AG08395 (cell line): ENCODE data around the gene CNOT1.
A peak's percentile ranks its signal among the peaks of the same experiment; 100 is the strongest.
"Not testable (repeated sequence)": the region's sequence is repeated elsewhere in the genome, so short reads cannot be mapped to it uniquely, and the experiment has no call there.

Source experiments
- DNase-seq: peaks from one replicate; pipeline ENCODE4 v3.0.0; 2012; ENCODE audit warnings: mixed read lengths, low spot score

CNOT1 gene

DNA sequence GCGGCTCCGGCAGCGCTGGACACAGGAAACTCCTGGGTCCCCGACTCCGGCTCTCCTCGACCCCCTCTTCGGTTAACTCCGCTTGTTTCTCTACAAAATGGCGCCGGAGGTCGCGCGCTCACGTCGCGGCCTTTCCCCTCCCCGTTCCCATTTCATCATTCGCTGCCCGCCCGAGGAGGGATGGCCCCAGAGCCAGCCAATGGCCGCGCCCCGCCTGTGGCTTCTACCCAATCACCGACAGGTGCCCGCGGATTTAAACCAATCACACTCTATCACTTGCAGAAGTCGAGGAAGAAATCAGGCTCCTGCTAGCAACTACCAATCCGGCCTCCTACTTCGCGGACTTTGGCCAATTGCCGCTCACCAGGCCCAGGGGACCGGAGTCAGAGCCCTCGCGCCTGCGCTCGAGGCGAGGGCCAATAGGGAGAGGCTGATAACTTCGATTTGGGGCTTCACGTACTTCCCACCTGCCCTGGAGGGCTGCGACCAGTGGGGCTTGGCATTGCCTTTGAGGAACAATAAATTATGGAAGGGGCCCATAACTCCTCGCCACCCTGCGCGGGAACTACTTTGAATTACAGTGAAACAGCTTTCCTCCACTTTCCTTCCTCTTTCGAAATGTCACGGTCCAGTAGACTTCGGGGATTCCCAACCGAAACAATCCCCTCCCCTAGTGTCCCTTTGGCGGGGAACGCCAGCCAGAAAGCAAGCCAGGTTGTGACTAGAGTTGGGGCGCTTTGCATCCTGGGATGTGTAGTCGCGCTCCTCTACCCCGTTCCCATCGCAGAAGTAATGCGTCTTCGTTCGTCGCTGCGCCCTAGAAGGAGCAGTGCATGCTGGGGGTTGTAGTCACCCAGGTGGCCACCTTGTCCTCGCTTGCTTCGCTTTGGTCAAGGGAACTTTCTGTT lies at the start of gene CNOT1:
CNOT1 (minus strand) TSS at position 94 of the 908 bp plus-strand sequence. CDS start 30,489 bp downstream, outside the sequence.
- DNase-seq: peak; percentile 99

DNA sequence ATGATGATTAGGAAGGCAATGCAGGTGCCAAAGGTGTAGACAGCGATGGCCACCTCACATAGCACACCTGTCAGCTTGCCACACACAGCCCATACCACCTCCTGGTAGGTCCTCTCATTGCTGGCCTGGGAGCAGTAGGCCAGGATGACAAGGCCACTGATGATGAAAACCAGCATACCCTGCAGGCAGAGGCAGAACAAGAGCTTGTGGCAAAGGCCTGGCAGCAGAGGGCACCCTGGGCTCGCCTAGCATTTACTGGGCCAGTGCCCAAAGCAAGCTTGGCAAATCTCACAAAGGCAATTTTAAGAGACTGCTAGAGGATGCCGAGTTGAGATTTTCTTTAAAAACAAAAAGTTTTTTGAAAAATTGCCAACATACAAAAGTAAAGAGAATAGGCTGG lies 49.1 kb upstream of the CNOT1 start:
- peak; percentile 54 for DNase-seq

DNA sequence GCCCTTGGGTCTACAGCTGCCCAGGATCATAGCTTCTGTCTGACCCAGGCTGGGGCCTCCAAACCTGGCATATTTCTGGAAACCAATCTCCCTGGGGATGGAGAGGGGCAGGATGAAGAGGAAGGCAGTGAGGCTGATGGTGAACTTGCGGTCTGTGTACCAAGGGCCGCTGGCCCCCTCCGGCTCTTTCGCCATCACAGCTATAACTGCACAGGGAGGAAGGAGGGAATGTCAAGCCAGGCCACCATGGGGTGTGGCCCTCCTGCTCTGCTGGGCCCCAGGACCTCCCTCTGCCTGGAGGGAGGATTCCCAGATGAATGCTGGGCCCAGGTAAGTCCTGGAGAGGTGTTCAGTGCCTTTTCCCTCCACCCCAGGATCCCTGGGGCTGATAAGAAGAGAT lies 48.6 kb upstream of the CNOT1 start:
- DNase-seq: no peak

DNA sequence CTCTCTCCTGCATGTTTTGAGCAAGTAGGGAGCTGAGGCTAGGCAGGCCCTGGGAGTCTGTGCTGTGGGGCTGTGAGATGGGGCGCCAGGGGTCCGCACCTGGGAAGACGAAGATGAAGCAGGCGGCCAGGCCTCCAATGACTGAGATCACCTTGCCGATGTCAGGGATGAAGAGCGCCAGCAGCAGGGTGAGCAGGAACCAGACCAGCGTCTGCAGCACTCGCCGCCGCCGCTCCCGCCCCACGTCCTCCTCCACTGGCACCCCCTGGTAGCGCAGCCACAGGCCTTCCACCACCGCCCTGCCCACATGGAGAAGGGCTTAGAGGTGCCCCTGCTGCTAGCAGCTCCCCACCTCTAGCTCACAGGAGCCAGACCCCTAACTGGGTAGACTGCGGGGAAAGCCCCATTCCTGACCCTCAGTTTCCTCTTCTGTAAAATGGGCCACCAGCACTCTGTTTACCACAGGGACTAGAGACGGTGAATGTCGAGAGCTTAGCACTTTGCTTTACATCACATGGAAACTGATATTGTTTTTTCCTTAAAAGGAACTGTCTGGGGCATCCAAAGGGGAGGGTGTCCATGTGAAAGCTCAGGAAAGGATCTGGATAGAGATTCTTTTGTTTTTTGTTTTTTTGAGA lies 41.4 kb upstream of the CNOT1 start:
- DNase-seq: no peak

DNA sequence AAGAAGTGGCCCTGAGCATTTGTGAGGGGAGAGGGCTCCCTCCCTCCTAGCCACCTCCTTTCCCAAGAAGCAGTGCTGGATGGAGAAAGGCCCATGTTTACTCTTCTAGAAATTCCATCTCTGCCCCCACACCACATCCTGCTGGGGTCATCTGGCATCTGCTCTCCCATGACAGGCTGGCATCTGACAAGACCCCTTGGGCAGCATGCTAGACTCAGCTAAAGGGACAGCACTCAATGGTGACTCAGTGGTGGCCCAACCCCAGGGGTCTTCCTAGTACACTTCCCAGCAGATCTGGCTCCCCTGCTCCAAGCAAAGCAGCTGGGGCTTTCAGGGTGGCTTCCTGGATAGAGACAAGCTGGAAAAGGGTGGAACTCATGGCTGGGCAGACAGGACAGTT lies 40.6 kb upstream of the CNOT1 start:
- no peak for DNase-seq

DNA sequence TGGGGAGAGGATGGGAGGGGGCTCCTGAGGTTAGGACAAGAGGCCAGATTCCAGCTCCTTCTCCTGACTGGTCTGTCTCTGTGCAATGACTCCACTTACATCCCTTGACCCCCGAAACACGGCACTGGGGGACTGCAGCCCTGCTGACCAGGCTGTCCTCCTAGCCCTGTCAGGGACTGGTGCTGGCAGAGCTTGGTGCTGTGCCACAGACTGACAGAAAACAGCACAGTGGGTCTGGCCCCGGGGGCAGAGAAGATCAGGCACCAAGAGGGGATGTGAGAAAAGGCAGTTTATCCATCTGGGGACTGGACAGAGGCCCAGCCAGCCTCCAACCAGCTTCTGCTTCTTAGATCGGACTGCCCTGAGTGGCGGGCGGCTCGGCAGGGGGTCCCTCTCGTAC lies 35.6 kb upstream of the CNOT1 start:
- DNase-seq: no peak

DNA sequence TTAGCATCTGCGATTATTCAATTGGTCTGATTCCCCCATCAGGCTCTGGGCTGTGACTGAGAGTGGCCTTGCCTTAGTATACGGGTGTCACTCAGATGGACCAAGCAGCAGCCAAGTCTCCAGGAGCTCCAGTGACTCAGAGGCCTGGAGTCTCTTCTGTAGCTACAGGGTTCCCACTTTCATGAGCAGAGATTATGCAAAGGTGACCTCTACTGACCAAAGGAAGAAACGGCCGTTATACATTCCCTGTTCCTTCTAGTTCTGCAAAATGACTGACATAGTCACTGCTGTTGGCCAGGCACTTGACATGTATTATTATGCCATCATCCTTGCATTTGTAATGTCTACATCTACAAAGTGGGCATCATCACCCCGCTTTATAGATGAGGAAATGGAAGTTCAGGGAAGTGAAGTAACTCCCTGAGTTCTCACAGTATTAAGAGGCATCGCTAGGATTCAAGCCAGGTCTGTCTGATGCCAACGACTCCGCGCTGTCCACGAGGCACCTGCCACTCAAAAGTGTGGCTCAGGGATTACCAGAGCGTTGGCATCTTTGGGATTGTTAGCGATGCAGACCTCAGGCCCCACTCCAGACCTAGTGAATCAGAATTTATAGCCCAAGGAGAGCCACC lies 31.7 kb upstream of the CNOT1 start:
- peak; percentile 95 for DNase-seq

DNA sequence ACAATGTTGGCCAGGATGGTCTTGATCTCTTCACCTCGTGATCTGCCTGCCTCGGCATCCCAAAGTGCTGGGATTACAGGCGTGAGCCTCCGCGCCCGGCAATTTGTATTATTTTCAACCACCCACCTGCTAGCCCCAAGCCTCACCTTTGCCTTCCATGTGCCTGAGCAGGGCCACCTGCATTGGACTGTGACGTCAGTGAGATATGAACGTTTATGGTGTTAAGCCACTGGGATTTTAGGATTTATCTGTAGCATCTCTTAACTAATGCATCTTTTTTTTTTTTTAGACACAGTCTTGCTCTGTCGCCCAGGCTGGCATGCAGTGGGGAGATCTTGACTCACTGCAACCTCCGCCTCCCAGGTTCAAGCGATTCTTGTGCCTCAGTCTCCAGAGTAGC lies 30.3 kb upstream of the CNOT1 start:
- DNase-seq: not testable (repeated sequence)

DNA sequence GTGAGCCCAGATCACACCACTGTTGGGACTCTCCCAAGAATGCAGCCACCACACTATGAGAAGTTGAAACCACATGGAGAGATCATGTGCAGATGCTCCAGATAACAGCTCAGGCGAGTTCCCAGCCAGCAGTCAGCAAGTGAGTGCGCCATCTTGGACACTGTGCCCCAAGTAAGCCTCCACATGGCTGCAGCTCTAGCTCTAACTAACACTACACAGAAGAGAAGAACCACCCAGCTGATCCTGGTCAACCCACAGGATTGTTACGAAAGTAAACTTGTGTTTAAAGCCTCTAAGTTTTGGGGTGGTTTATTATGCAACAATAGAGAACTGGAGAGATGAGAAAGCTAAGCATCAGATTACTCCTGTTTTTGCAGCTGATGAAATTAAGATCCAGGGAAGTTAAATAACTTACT lies 29.2 kb upstream of the CNOT1 start:
- no peak for DNase-seq

DNA sequence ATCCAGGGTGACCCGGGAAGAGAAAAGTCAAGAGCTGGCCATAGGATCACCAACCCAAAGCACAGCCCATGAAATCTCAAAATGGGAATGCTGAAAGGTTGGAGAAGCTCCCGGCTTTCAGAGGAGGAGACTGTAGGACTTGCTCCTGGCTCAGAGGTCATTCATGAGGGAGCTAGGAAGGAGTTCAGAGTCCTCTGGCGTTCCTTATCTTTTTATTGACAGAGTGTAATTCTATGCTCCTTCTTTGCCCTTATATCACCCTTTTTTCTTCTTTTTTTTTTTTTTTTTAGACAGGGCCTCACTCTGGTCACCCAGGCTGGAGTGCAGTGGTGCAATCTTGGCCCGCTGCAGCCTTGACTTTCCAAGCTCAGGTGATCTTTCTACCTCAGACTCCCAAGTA lies 27.3 kb upstream of the CNOT1 start:
- no peak for DNase-seq

DNA sequence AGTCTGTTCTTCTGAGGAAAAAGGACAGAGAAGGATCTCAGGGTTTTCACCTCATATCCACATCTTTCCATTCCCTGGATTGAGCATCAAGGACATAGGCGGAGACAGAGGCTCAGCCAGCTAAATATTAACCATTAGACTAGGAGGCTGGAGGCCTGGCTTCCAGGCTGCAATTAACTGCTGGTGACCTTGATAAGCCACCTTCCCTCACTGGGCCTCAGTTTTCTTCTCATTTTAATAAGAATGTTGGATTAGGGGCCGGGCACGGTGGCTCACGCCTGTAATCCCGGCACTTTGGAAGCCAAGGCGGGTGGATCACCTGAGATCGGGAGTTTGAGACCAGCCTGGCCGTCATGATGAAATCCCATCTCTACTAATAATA lies 25.6 kb upstream of the CNOT1 start:
- no peak for DNase-seq

DNA sequence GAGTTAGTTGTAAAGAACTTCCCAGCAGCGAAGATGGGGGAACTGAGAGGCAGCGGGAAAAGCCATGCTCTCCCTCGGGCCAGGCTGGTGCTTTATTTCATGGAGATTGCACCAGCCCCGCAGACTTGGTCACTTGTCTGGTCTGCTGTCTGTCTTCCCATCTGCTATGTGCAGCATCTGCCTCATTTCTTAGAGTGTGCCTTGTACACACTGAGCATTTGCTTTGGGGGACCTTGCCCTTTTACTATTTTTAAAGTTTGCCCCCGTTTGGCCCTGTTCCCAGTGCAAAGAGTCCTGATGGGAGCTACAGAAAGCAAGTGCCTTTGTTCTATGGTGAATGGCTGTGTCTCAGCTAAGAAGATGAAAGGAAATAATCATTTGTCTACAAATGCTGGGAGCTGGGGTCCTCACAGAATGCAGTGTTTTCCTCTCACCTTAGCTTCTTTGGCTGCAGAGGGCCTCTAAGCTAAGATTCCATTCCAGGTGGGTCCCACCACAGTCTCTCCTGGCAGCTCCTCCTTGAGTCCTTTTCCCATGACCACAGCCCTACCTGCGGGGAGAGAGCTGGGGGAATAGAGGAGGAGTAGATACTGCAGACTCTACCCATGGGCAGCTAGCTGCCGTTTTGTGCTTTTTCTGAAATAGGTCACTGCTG lies 25.1 kb upstream of the CNOT1 start:
- DNase-seq: no peak

DNA sequence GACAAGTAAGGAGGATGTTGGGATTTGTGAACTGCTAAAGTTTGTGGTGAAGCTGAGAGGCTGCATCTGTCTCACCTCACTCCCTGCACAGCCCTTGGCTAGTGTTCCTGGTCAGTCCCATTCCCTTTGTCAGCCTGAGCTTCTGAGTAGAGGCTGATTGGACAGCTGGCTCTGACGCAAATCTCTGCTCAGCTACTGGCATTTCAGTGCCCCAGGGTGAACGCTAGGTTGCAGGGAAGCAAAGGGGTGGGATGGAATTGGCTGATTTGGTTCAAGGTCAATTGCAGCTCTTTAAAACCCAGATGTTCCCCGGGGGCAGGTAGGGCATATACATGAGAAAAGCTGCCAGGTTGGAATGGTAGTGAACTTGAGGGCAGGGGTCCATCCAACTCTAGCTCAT lies 23.1 kb upstream of the CNOT1 start:
- peak; percentile 38 for DNase-seq

DNA sequence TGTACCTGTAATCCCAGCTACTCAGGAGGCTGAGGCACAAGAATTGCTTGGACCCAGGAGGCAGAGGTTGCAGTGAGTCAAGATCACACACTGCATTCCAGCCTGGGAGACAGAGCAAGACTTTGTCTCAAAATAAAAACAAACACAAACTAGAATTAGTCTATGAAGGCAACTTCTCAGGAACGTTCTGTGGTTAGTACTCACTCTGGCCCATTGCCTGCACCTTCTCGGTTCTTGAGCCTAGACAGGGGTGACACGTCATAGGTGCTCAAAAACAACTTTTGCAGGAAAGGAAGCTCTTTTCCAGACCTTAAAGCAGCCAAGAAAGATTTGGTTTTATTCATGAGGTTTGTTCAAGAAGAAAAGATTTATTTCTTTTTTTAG lies 22.3 kb upstream of the CNOT1 start:
- DNase-seq: peak; percentile 36

DNA sequence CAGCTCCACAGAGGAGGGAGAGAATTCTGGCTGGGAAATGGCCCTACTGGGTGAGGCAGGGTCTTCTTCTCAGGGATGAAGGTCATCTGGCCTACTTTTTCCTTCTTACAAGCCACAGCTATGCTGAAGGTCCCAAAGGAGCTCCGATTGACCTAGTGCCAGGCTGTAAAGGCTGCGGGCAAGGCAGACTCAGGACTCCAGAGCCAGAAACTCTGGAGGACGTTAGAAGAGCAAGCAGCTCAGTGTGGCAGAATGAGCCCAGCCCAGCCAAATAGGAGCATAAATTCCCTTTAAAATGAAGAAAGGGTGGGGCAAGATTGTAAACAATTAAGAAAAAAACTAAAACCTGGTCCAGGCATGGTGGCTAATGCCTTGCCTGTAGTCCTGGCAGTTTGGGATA lies 20.1 kb upstream of the CNOT1 start:
- DNase-seq: no peak

DNA sequence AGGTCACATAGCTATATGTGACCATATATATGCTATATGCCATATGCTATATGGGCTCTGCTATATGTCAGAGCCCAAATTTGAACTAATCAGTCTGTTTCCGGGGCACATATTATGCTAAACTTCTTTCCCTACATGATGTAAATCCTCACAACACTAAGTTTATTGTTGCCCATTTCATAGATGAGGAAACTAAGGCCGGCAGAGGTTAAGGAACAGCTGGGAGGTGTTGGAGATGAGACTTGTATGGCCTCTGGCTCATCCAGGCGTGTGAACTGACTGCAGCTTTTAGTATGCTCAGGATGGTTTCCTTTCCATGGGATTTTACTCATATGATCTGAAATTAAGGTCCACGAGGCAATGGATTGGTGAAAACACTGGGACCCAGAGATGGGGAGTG lies 17.5 kb upstream of the CNOT1 start:
- no peak for DNase-seq

DNA sequence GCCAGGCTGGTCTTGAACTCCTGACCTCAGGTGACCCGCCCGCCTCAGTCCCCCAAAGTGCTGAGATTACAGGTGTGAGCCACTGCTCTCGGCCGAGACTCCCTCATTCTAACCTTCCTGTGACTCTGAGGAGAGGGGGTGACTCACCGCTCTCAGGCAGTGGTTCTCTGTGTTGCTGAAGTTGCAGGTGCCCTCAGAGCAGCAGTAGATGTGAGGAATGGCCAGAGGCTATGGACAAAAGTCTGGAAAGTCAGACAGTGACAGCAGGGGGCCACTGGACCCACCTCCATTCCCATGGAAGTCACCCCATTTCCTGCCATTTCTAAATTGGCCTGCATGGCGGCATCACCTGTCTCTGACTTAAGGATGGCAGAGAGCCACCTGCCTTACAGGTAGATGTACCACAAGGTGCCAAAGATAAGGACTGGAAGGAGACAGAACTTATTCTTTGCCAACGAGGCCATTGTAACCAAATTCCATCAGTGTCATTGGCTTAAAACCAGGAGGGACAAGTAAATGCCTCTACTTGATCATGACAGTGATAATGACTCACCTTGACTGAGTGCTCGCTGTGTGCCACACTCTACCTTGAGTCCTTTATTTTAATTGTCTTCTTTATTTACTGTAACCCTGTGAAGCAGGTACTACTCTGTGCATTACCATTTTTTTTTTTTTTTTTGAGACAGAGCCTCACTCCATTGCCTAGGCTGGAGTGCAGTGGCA lies 15.3 kb upstream of the CNOT1 start:
- DNase-seq: no peak

DNA sequence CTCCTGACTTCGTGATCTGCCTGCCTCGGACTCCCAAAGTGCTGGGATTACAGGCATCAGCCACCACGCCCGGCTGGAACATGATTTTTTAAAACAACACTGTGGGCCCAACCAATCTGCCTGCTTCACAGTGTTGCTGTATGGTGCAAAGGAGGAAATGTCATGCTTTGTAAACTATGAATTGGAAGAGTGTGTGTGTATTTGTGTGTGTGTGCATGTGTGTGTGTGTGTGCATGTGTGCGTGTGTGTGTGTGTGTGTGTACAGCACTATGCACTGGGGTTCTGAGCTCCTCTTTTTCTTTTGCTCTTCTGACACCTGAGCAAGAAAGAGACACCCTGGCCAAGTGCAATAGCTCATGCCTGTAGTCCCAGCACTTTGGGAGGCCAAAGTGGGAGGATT lies 14.5 kb upstream of the CNOT1 start:
- DNase-seq: no peak

DNA sequence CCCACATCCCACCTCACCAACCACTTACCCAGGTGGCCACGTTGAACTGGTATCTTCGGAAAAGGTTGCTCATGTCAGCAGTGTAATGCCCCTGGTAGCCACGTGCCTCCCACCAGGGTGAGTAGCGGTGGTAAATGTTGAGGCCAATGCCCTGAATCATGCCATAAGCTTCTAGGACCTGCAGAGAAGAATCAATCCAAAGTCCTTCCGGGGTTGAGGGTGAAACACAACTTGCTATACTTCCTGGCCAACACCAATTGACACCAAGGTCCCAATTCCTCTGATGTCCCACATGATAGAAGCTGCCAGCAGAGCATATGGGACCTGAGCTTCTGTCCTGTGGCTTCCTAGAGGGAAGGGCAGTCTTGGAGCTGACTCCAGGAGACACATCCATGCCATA lies 11.3 kb upstream of the CNOT1 start:
- DNase-seq: no peak

DNA sequence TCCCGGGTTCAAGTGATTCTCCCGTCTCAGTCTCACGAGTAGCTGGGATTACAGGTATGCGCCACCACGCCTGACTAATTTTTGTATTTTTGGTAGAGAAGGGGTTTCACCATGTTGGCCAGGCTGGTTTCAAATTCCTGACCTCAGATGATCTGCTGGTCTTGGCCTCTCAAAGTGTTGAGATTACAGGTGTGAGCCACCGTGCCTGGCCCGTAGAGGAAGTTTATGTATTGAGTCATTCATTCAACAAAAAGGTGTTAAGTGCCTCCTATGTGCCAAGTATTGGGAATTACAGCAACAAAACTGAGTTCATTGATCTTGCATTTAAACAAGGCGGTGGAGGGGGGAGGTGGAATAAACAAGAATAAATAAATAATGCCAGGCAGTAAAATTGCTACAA lies 10.2 kb upstream of the CNOT1 start:
- no peak for DNase-seq

DNA sequence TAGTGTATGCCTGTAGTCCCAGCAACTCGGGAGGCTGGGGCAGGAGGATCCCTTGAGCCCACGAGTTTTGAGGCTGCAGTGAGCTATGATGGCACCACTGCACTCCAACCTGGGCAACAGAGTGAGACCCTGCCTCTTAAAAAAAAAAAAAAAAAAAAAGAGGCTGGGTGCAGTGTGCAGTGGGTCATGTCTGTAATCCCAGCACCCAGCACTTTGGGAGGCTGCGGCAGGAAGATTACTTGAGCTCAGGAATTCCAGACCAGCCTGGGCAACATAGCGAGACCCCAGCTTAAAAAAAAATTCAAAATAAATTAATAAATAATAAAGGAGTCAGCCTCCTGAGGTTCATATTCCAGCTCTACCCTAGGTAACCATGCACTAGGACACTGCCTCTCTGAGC lies 9.6 kb upstream of the CNOT1 start:
- DNase-seq: no peak
